Smooth muscle cell of the brain vasculature (primary cell): ENCODE measurements around the gene MYOD1.

ENCODE experiments used
- DNase-seq: peaks from one replicate; pipeline ENCODE4 v3.0.0-alpha.2; 2012; ENCODE audit warnings: low read depth, low spot score

Gene MYOD1

DNA sequence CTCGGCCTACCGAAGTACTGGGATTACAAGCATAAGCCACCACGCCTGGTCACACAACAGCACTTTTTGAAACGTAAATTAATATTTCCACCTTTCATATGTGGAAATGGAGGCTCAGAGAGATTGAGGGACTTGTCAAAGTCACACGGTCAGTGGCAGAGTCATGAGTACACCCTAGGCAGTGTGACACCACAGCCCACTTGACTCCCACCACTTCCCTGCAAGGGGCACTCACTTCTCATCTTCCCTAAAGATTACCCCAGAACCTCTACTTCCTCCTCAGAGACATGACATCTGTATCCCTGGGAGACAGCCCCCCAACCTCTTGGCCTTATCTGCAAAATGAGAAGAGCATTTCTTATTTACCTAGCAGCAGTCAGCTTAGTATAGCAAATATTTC, 16.5 kb upstream of the MYOD1 start:
- no peak for DNase-seq

- no peak for DNase-seq
Observed at GRCh38 chr11:17703951-17704350, 15.4 kb upstream of the MYOD1 start.

DNA sequence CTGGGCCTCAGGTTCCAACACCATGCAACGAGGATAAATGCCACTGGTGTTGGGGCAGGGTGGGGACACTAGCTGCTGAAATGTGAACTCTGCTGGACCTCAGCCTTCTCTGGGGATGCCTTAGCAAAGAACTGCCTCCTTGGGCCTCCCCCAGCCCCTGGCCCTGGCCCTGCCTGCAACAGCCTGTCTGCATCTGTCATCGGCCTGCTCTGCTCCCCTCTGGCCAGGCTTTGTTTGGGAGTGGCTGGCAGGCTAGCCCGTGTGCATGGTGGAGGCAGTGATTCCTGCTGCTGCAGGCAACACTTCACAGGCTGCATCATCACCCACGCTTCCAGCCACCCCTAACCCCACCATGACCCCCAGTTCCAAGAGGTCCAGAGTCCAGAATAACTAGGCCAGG, 11.5 kb upstream of the MYOD1 start:
- DNase-seq: no peak

- DNase-seq: no peak
Observed at GRCh38 chr11:17711836-17712235, 7.5 kb upstream of the MYOD1 start.

- DNase-seq: no peak
Observed at GRCh38 chr11:17713851-17714250, 5.5 kb upstream of the MYOD1 start.

DNA sequence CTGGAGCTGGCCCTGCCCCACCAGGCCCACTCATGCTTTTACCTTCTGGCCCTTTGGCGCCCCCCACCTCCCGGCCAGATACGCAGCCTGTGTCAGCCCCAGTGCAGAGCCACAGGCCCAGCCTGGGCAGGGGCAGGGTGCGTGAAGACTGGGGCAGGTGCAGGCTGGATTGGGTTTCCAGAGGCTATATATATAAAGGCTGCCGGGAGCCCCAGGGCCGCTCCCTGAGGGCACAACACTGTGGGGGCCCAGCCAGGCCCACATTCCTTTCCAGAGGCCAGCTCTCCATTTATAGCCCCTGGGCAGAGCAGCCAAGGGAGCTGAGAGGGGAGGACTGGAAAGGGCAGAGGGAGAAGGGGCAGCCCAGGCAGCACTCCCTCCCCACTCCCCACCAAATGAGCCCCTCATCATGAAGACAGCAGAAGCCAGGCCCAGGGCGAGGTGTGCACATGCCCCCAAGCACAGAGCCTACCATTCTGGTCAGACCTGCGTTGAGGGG, 5.0 kb upstream of the MYOD1 start:
- no peak for DNase-seq

GRCh38 chr11:17714870-17715269, 4.5 kb upstream of the MYOD1 start:
- DNase-seq: no peak

DNA sequence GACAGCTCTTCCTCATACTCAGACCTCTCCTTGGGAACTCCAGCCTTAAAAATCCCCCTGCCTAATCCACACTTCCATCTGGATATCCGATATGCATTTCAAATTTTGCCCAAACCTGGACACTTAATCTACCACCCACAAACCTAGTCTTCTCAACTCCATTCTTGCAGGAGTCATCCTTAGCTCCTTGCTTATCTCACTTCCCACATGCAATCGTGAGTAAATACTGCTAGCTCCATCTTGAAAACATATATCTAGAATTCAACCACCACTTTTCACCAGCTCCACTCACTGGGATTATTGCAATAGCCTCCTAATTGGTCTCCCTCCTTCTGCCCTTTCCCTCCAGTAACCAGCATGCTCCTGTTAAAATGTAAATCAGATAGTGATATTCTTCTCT, 2.6 kb upstream of the MYOD1 start:
- no peak for DNase-seq

DNA sequence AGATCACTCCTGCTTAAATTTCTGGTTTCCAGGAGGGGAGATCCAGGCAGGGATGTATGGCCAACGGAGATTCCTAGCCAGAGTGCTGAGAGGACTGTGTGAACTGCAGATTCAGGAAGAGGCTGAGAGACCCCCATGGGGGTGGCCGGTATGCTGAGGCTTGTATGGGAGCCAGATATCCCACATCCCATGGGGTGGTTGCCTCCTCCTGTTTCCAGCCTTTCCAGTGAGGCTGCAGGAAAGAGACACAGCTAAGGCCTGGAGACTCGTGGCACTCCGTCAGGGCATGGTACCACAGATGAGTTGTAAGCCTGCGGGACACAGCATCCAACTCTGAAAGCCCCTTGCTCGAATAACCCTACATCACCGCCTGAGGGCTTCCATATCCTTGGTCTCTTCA, 1.4 kb upstream of the MYOD1 start:
- no peak for DNase-seq

- DNase-seq: no peak
Observed at GRCh38 chr11:17718510-17718962, 835 bp upstream of the MYOD1 start.

GRCh38 chr11:17719938-17720795, 796 bp downstream of the MYOD1 start:
- no peak for DNase-seq

DNA sequence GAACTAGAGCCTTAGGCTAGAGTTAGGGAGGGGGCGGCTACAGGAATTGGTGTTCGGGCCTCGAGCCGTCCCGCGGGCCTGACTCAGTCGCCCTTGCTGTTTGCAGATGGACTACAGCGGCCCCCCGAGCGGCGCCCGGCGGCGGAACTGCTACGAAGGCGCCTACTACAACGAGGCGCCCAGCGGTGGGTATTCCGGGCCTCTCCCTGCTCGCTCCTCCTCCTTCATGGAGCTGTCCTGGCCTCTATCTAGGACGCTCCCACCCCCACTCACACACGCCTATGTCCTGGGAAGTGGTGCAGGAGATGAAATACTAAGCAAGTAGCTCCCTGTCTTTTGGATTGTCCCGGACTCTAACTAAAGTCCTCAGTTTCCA, 1.4 kb downstream of the MYOD1 start:
- DNase-seq: no peak

- no peak for DNase-seq
Observed at GRCh38 chr11:17721242-17721999, 2.0 kb downstream of the MYOD1 start.

GRCh38 chr11:17722000-17722643, 2.8 kb downstream of the MYOD1 start:
- no peak for DNase-seq

- DNase-seq: no peak
Observed at GRCh38 chr11:17724020-17724908, 4.9 kb downstream of the MYOD1 start.

GRCh38 chr11:17725174-17725573, 5.8 kb downstream of the MYOD1 start:
- DNase-seq: no peak

- DNase-seq: no peak
Observed at GRCh38 chr11:17730137-17730536, 10.8 kb downstream of the MYOD1 start.

DNA sequence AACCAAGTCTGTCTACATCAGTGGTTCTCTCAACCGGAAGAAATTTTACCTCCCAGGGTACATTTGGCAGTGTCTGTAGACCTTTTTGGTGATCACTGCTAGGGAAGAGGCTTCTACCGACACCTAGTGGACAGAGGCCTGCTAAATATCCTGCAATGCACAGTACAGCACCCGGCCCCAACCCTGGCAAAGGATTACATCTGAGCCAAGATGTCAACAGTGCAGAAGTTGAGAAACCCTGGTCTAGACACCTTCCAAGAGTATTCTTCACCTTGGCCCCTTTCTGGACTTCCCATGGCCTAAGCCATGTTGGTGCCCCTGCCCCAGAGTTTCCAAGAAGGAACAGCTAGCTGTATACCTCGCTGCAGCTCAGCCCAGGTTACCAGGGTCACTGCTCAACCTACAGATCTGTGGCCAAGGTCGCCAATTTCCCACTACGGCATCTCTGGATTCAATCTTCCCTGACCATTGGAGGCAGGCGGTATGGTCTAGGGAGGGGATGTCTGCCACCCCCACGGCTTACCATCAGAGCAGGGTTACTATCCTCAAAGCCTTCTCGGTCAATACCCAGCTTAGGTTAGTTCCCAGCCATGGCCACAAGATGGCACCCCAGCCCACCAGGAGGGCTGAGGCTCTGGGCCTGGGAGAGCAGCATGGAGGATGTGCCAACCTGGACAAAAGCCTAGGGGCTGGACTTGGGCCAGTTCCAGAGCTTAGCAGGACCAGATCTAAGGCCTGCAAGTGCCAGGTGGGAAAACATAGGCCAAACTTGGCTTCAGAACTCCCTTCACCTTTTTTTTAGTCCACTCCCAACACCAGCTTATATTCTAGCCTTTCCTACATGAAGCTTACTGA, 11.5 kb downstream of the MYOD1 start:
- DNase-seq: peak; percentile 55

- DNase-seq: no peak
Observed at GRCh38 chr11:17733261-17733660, 13.9 kb downstream of the MYOD1 start.

- no peak for DNase-seq
Observed at GRCh38 chr11:17734418-17734911, 15.1 kb downstream of the MYOD1 start, which contains the start of gene KCNC1. TSS of gene KCNC1 (plus strand) at chr11:17734781. CDS start at chr11:17736003, 1,222 bp downstream.
